ENCODE results near the gene LAMA3. TPM values are rescaled to one million over a fixed set of nuclear protein-coding genes. Genes with fewer than 3 reads are reported as not detected.

The LAMA3 gene
- polyA plus RNA-seq, 1 donor from 2014 or later, result 3.4 TPM

DNA sequence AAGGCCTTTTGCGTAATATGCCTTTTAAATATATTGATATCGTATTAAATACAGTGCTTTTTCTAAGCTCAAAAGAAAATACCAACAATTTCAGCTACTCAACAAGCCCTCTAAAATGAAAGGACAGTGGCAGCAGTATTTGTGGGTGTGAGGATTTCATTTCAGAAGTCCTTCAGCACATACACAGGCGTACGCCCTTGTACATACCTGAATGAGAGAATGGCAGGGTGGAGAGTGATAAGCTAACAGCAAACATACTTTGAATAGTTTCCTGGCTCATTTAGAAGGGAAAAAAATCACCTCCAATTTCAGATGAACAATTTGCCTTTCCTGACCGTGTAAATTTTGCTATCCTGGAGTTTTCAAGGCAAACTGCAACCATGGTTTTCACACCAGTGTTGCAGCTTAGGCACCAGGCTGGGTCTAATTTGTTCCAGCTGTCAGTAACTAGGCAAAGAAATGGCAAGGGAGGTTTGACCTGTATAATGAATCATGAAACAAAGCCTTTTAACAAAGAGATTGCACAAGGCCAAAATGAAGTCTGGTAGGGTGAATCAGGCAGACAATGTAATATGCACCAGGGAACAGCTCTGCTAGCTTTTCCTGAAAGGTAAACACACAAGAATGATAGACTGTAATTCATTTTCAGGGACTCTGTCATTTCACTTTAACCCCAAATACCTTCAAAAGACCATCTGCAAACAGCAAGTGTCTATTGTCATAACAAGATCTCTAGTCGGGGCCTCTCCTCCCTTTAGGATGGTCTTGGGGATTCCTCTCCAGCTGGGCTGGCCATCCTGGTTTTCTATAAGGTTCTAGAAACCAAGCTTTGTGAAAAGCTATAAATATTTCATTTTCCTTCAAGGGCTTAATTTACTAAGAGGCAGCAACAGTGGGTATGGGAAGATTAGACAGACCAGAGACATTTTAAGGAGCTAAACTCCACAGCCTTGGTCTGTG is 38.0 kb upstream of the LAMA3 start:
- Histone ChIP-seq H4K20me1 (ENCODE audit: insufficient read depth) (no peaks in the 10 kb centered on the region), H2AFZ (ENCODE audit: low read depth, low read length) (peak overlapping the region; percentile 1), H3K27ac (ENCODE audit: low read length) (no peak overlapping the region), H3K9ac (ENCODE audit: low read length) (no peak overlapping the region), H3K27me3 (ENCODE audit: insufficient read depth, low read depth, low read length) (no peaks in the 10 kb centered on the region), H3K36me3 (ENCODE audit: insufficient read depth, low read length) (no peaks in the 10 kb centered on the region), H3K4me2 (ENCODE audit: low read length) (no peak overlapping the region), H3F3A (ENCODE audit: insufficient read depth, low read length, poor library complexity, severe bottlenecking) (no peaks in the 10 kb centered on the region), H3K9me2 (ENCODE audit: insufficient read depth, low read length) (no peaks in the 10 kb centered on the region), H3K9me3 (ENCODE audit: low read length) (no peaks in the 10 kb centered on the region), H3K79me2 (replicated peaks; ENCODE audit: insufficient read depth, low read length) (no peaks in the 10 kb centered on the region), H3K4me3 (ENCODE audit: low read length) (no peak overlapping the region)
- TF ChIP-seq POLR2AphosphoS5 (IDR thresholded peaks at IDR 0.05) (no peak), RAD21 (conservative IDR thresholded peaks at IDR 0.05) (no peak), SMC3 (conservative IDR thresholded peaks at IDR 0.05; ENCODE audit: poor library complexity) (no peak), EP300 (conservative IDR thresholded peaks at IDR 0.05; ENCODE audit: poor library complexity, severe bottlenecking) (no peak), MXI1 (conservative IDR thresholded peaks at IDR 0.05; ENCODE audit: poor library complexity, severe bottlenecking) (no peak), EZH2 (IDR thresholded peaks at IDR 0.05; ENCODE audit: borderline replicate concordance, insufficient read depth, low read length, poor library complexity, severe bottlenecking) (no peak), TAF1 (IDR thresholded peaks at IDR 0.05; ENCODE audit: low read depth) (no peak)
- TF ChIP-seq, protein P1, sequence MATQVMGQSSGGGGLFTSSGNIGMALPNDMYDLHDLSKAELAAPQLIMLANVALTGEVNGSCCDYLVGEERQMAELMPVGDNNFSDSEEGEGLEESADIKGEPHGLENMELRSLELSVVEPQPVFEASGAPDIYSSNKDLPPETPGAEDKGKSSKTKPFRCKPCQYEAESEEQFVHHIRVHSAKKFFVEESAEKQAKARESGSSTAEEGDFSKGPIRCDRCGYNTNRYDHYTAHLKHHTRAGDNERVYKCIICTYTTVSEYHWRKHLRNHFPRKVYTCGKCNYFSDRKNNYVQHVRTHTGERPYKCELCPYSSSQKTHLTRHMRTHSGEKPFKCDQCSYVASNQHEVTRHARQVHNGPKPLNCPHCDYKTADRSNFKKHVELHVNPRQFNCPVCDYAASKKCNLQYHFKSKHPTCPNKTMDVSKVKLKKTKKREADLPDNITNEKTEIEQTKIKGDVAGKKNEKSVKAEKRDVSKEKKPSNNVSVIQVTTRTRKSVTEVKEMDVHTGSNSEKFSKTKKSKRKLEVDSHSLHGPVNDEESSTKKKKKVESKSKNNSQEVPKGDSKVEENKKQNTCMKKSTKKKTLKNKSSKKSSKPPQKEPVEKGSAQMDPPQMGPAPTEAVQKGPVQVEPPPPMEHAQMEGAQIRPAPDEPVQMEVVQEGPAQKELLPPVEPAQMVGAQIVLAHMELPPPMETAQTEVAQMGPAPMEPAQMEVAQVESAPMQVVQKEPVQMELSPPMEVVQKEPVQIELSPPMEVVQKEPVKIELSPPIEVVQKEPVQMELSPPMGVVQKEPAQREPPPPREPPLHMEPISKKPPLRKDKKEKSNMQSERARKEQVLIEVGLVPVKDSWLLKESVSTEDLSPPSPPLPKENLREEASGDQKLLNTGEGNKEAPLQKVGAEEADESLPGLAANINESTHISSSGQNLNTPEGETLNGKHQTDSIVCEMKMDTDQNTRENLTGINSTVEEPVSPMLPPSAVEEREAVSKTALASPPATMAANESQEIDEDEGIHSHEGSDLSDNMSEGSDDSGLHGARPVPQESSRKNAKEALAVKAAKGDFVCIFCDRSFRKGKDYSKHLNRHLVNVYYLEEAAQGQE (IDR thresholded peaks at IDR 0.05; ENCODE audit: borderline replicate concordance), result no peak
- TF ChIP-seq, protein P2, sequence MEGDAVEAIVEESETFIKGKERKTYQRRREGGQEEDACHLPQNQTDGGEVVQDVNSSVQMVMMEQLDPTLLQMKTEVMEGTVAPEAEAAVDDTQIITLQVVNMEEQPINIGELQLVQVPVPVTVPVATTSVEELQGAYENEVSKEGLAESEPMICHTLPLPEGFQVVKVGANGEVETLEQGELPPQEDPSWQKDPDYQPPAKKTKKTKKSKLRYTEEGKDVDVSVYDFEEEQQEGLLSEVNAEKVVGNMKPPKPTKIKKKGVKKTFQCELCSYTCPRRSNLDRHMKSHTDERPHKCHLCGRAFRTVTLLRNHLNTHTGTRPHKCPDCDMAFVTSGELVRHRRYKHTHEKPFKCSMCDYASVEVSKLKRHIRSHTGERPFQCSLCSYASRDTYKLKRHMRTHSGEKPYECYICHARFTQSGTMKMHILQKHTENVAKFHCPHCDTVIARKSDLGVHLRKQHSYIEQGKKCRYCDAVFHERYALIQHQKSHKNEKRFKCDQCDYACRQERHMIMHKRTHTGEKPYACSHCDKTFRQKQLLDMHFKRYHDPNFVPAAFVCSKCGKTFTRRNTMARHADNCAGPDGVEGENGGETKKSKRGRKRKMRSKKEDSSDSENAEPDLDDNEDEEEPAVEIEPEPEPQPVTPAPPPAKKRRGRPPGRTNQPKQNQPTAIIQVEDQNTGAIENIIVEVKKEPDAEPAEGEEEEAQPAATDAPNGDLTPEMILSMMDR (IDR thresholded peaks at IDR 0.05; ENCODE audit: poor library complexity, severe bottlenecking), result no peak

DNA sequence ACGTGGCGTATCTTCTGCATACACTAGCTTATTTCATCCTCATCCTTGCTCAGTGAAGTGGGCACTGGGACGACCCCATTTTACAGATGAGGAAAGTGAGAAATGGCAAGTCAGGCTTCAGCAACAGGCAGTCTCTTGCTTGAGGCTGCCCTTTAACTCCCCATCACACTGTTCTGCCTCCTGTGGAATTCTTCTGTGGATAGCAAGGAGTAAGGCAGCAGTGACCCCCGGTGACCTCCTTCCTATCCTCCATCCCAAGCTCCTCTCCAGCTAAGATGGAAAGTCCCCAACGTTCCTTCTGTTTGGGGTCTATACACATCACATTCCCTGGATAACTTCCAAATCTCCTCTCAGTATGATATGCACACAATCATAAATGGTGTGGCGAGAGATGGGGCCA is 37.0 kb upstream of the LAMA3 start:
- Histone ChIP-seq H3K36me3 (ENCODE audit: insufficient read depth, low read length) (no peaks in the 10 kb centered on the region), H3K79me2 (replicated peaks; ENCODE audit: insufficient read depth, low read length) (no peaks in the 10 kb centered on the region), H3K9ac (ENCODE audit: low read length) (no peak overlapping the region), H2AFZ (ENCODE audit: low read depth, low read length) (no peak overlapping the region), H3K4me2 (ENCODE audit: low read length) (no peak overlapping the region), H3K27me3 (ENCODE audit: insufficient read depth, low read depth, low read length) (no peaks in the 10 kb centered on the region), H3F3A (ENCODE audit: insufficient read depth, low read length, poor library complexity, severe bottlenecking) (no peaks in the 10 kb centered on the region), H4K20me1 (ENCODE audit: insufficient read depth) (no peaks in the 10 kb centered on the region), H3K4me3 (ENCODE audit: low read length) (no peak overlapping the region), H3K27ac (ENCODE audit: low read length) (no peak overlapping the region), H3K9me2 (ENCODE audit: insufficient read depth, low read length) (no peaks in the 10 kb centered on the region), H3K9me3 (ENCODE audit: low read length) (no peaks in the 10 kb centered on the region)
- TF ChIP-seq POLR2AphosphoS5 (IDR thresholded peaks at IDR 0.05), result no peak
- TF ChIP-seq RAD21 (conservative IDR thresholded peaks at IDR 0.05), result no peak
- TF ChIP-seq TAF1 (IDR thresholded peaks at IDR 0.05; ENCODE audit: low read depth), result no peak
- no peak for TF ChIP-seq EP300 (conservative IDR thresholded peaks at IDR 0.05; ENCODE audit: poor library complexity, severe bottlenecking)
- TF ChIP-seq, protein P2 (IDR thresholded peaks at IDR 0.05; ENCODE audit: poor library complexity, severe bottlenecking), result no peak
